ENCODE data around the gene UBASH3B.
"Not testable (repeated sequence)": the region's sequence is repeated elsewhere in the genome, so short reads cannot be mapped to it uniquely, and the experiment has no call there.

Gene UBASH3B, protein sequence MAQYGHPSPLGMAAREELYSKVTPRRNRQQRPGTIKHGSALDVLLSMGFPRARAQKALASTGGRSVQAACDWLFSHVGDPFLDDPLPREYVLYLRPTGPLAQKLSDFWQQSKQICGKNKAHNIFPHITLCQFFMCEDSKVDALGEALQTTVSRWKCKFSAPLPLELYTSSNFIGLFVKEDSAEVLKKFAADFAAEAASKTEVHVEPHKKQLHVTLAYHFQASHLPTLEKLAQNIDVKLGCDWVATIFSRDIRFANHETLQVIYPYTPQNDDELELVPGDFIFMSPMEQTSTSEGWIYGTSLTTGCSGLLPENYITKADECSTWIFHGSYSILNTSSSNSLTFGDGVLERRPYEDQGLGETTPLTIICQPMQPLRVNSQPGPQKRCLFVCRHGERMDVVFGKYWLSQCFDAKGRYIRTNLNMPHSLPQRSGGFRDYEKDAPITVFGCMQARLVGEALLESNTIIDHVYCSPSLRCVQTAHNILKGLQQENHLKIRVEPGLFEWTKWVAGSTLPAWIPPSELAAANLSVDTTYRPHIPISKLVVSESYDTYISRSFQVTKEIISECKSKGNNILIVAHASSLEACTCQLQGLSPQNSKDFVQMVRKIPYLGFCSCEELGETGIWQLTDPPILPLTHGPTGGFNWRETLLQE

DNA sequence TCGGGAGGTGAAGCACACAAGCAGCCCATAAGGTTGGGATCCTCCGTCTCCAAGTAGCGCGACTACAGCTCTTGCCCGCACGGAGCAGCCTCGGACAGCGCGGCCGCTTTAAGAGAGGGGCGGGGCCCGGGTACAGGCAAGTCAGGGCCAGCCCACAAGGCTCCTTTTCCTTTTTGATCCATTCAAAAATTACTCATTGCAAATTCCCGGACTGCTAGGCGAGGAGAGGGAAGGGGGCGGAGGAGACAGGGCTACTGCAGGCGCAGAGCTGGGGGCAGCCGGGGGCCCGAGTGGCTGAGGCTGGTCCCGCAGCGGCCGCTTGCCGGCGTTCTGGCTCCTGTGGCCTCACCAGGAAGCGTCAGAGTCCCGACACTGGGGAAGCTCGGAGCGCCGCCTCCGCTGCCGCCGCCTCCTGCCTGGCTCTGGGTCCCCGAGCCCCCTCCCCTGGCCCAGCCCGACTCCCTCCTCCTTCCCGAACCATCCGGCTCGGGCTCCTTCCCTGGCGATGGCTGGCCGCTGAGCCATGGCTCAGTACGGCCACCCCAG lies at the start of gene UBASH3B:
Gene UBASH3B (plus strand): TSS at position 196 of the 546 bp plus-strand sequence. CDS start 328 bp downstream, at position 524.
- DNase-seq (ENCODE audit: low read depth in 2 of 2) = peak; percentile 56 to 61

DNA sequence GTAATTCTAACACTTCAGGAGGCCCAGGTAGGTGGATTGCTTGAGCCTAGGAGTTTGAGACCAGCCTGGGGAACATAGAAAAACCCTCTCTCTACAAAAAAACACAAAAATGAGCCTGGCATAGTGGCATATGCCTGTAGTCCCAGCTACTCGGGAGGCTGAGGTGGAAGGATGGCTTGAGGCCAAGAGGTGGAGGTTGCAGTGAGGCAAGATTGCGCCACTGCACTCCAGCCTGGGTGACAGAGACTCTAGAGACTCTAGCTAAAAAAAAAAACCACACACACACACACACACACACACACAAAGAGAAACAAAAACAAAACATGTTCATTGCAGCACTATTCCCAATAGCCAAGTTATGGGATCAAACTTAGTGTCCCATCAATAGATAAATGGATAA lies 48.4 kb upstream of the UBASH3B start:
- not testable (repeated sequence) for DNase-seq (ENCODE audit: low read depth in 2 of 2)

DNA sequence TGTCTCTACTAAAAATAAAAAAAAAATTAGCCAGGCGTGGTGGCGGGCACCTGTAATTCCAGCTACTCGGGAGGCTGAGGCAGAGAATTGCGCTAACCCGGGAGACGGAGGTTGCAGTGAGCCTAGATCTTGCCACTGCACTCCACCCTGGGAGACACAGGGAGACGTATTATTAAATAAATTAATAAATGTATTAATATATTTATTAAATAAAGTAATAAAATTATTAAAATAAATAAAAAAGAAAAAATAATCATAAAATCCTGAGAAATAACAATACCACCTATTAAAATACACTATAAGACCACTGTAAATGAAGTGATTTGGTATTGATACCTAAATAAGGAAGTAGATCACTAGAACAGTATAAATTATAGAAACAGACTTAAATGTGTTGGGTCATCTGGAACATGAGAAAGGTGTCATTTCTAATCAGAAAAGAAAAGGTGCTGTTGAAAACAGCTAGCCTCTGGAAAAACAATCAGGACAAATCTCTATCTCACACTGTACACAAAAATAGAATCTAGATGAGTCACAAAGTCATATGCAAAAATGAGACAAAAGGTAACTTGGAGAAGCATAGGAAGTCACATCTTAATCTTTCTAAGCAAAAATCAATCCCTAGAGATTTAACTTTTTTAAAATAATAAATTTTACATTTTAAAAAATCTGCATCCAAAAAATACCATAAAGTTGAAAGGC lies 43.2 kb upstream of the UBASH3B start:
- no peak for DNase-seq (ENCODE audit: low read depth in 2 of 2)

DNA sequence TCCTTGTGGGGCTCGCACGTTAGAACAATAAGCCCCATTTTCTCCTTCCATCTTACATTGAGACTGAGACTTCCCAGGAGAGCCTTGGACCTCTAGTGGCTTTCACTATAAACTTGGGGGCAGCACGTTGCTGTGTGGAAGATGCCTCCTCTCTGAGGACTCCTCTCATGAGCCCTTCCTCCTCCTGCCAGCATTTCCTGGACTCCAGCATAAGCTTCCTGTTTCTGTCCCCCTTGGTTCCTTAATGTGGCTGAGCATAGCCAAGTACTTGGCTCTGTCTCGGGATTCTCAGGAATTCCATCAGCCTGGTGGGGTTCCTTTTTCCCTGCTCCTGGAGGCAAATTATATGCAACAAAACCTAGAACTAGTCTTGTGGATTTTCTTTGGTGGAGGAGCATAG lies 38.8 kb upstream of the UBASH3B start:
- DNase-seq (ENCODE audit: low read depth in 2 of 2) = no peak

DNA sequence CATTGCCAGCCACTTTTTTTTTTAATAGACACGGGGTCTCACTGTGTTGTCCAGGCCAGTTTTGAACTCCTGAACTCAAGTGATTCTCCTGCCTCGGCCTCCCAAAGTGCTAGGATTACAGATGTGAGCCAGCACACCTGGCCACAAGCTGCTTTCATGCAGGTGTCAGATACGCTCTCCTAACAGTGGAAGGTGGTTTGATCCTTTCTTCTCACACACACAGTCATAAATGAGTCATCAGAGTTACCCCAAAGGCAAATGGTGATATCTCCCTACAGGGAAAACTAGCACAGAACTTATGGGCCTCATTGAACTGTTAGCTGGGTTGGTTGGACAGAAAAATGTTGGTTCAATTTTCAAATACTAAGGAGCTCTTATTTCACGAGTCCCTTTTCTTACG lies 38.2 kb upstream of the UBASH3B start:
- DNase-seq (ENCODE audit: low read depth in 2 of 2) = no peak

DNA sequence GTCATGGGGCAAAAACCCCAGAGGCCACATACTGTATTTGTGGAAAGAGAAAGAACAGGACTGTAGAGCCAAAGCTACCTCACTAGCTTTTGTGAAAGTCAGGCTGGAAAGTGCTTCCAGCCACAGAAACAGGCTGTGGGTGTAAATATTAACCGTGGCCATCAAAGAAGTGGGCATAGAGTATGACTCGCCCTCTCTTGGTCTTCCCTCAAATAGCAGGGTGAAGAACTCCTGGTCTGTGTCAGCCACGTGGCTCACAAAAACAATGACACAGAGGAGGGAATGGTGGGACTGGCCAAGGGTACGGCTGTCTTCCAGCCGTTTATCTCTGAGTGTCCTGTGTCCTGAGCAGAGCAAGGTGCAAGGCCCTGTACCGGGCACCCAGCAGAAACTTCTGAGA lies 37.6 kb upstream of the UBASH3B start:
- no peak for DNase-seq (ENCODE audit: low read depth in 2 of 2)

DNA sequence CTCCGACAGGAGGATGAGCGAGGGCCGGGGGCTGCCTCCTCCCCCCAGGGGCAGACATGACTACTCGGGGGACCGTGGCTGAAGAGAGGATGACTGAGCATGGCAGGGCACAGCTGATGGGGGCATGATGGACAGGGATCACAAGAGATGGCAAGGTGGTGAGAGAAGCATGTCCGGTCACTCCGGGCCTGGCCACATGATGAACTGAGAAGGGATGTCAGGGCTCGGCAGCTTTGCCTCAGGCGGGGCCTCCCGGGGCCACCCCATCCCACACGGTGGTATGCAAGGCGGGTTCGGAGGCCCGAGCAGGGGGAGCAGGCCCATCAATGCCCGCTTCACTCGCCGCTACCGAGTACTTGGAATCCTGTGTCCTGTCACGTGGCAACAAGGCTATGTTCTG lies 36.6 kb upstream of the UBASH3B start:
- DNase-seq (ENCODE audit: low read depth in 2 of 2) = no peak

DNA sequence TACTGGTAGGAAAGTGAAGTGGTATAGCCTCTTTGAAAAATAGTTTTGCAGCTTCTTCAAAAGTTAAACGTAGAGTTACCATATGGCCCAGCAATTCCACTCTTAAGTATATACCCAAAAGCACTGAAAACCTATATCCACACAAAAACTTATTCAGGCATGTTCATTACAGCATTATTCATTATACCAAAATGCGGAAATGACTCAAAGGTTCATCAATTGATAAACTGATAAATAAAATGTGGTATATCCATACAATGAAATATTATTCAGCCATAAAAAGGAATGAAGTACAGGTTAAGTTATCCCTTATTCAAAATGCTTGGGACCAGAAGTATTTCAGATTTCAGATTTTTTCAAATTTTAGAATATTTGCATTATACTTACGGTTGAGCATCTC lies 35.8 kb upstream of the UBASH3B start:
- no peak for DNase-seq (ENCODE audit: low read depth in 2 of 2)

DNA sequence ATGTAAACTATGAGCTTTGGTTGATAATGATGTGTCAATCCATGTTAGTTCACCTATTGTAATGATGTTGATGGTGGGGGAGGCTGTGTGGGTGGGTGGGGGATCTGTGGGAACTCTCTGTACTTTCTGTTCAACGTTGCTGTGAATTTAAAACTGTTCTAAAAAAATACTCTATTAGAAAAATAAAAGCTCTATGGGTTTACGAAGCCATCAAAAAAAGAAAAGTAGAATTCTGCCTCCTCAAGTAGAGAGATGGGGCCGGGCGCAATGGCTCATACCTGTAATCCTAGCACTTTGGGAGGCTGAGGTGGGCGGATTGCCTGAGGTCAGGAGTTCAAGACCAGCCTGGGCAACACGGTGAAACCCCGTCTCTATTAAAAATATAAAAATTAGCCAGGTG lies 30.0 kb upstream of the UBASH3B start:
- not testable (repeated sequence) for DNase-seq (ENCODE audit: low read depth in 2 of 2)

DNA sequence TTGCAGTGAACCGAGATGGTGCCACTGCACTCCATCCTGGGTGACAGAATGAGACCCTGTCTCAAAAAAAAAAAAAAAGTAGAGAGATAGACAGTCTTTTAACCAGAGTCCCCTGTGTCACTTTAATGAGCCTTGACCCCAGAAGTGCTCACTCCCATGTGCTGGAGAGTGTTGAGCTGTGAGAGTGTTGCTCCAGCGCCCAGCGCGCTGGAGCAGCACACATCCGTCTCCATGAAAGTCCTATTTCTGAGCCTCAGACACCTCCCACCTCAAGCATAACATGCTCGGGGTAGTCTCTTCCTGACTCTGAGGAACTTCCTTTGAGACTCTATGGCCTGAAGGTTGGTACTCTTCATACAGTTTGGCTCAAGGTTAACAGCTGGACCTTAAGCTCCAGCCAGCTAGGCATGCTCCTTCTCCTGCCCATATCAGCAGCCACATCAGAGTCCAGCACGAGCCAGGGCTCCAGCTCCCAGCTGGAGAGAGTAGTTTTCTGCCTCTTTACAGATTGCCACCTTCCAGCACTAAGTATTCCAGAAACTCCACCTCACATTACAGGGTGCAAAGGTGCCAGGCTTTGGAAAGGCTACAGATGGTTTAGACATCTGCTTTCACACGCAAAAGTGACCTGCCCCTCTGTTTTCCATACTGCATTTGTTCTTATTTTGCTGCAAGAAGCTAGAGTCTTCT lies 29.4 kb upstream of the UBASH3B start:
- no peak for DNase-seq (ENCODE audit: low read depth in 2 of 2)

DNA sequence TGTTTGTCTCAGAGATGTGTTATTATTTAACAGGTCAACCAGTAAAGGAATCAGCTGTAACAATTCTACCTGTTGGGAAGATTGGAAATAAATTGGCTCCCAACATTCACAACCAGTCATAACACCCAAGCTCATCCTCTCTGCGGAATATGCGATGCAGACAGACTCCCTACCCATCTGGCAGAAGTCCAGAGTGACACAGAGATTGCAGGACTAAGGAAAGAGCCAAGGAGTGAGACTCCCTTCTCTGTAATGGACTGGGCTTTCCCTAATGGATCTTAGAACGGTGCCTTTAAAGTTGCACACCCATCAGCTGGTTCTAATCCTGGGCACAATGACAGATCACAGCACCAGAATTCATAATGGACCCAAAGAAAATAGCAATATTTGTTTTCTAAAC lies 27.8 kb upstream of the UBASH3B start:
- no peak for DNase-seq (ENCODE audit: low read depth in 2 of 2)

DNA sequence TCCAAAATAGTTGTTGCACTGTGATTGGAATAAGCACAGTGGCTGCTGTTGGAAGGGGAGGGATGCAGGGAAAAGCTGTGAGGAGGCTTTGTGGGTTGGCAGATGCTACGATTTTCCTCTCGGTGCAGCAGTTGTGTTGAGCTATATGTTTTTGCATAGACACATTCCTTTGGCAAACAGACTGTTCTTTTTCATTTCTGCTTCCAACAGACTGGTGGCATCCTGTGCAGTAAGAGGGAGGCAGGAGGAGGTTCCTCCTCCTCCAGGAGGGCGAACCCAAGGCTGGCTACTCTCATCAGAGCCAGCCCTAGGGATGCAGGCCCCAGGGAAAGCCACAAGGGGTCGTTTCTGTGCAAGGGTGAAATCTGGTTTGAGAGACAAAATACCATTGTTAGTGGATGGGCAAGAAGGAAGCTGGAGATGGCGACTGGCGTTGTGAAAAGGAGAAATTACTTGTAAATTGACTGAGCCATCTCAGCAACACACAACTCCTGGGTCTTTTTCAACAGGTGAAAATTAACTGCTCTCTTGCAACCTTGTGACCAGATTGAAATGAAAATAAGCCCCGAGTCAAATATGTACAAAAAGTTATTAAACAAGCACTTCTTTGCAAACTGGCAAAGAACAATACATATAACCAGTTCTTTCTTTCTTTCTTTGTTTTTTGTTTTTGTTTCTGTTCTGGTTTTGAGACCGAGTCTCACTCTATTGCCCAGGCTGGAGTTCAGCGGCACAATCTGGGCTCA lies 26.5 kb upstream of the UBASH3B start:
- peak; percentile 50 to 53 for DNase-seq (ENCODE audit: low read depth in 2 of 2)

DNA sequence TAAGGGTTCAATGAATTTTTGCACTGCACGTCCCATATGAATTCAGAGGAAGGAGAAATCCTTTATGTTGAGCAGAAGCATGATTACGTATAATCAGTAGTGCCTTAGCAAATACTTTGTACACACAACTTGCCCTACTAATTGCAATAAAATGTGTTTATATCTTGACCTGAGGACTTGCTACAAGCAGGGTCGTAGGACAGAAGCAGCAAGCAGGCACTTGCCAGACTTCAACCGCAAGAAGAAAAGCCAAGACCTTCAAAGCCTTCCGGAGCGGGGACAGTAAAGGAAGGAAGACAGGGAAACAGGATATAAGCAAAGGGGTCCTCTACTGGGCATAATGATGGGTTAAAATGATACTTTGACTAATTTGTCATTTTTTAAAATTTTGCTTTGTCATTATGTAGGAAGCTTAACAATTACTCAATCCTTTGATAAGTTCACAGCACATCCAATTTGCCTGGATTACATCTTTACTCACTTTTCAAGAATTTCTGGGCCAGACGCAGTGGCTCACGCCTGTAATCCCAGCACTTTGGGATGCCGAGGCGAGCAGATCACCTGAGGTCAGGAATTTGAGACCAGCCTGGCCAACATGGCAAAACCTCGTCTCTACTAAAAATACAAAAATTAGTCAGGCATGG lies 23.2 kb upstream of the UBASH3B start:
- no peak for DNase-seq (ENCODE audit: low read depth in 2 of 2)

DNA sequence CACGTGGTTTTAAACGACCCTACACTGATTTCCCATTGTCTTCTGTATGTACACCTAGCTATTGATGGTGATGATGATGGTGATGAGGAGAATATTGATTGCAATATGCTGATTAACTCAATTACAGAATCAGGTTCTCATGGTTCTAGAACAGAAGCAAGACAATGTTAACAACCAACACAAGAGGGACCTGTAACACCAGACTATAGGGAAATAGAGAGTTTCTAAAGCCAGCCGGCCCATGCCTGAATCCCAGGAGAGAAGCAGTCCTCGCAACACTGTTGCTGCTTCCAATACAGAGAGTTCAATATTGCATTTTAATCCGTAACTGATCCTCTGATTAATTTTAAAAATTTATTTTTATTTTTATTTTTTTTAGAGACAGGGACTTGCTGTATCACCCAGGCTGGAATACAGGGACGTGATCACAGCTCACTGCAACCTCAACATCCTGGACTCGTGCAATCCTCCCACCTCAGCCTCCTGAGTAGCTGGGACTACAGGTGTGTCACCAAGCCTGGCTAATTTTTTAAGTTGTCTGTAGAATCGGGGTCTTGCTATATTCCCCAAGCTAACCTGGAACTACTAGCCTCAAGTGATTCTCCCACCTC lies 22.2 kb upstream of the UBASH3B start:
- DNase-seq (ENCODE audit: low read depth in 2 of 2) = no peak

DNA sequence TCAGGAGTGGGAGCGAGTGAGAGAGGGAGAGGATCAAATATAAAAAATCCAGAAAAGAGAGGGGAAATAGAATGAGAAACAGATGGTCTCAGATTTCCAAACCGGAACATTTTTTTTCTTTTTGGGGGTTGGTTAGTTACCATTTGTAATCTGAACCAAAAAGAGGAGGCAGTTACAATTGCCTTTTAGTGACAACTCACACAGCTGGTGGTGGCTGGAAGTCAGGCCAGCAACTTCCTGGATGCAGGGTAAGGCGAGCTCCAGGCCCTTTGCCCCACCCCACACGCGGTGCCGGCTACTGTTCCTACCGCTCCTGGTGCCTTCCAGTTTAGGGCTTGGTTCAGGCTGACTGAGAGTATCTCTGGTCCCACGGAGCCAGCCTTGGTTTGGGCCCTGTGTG lies 21.0 kb upstream of the UBASH3B start:
- no peak for DNase-seq (ENCODE audit: low read depth in 2 of 2)

DNA sequence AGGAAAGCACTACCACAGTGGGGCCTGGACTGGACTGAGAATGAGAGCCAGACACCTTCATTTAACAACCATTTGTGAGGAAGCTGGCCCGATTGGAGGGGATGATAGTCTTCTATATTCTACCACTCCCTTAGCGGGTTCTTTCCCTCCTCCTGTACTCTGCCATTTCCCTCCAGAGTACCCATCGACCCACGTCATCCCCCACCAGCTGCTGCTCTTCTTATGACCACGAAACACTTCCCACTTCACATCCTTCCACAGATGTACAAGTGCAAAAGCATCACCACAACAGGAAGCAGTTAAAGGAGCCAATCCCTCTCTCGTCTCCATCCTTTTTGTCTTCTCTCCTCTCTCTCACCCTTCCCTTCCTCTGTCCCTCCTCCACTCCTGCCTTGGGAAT lies 18.0 kb upstream of the UBASH3B start:
- DNase-seq (ENCODE audit: low read depth in 2 of 2) = no peak

DNA sequence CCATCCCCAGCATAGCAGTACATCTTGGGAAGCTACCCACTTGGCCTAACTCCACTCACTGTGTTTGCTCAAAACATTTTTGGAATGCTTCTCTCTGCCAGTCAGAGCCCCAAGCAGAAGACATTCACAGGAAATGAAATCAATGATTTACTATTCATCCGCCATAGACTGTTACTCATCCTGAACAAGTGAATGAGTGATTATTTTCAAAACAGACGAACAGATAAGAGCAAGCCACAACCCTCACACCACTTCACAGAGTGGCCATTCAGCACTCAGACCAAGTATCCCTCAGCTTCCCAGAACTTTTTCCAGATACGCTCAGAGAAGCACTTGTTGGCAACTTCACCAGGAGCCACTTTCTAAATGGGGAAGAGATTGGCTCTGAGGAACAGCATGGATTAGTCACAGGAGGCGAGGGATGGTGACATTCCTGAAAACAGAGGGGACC lies 13.0 kb upstream of the UBASH3B start:
- DNase-seq (ENCODE audit: low read depth in 2 of 2) = no peak

DNA sequence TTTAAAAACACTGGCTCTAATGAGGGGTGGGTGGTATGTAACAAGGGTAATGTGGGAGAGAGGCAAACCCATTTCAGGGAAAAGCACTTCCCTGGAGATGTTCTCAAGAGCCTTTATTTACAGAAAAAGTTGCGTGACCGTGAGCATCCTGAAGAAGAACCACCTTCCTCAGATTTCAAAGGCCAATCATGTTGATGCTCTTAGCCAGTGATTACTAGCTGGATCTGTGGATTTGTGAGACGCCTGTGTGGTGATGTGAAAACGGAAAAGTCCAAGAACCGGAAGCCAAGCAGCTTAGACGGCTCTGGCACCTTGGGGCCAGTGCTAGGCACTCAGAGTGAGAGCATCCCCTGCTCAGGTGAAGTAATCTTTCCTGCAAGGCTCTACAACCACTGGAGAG lies 12.6 kb upstream of the UBASH3B start:
- no peak for DNase-seq (ENCODE audit: low read depth in 2 of 2)

DNA sequence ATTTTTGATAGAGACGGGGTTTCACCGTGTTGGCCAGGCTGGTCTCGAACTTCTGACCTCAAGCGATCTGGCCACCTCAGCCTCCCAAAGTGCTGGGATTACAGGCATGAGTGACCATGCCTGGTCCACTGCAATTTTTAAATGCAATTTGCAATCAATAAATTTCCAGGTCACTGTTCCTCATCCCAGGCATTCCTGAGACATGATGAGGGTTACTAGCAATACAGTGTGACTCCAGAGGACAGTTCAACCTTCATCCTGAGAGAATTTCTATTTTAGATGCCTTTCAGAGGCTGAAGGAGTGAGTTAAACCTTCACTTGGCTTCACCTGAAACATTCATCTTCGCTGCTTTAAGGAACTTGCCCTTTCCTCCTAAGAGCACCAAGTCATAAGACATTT lies 9.7 kb upstream of the UBASH3B start:
- no peak for DNase-seq (ENCODE audit: low read depth in 2 of 2)

Measured in stimulated activated CD8-positive, alpha-beta memory T cell treated with anti-CD3 and anti-CD28 coated beads, Interleukin-15, amount 100 ng/mL, for 48 hours (primary cell).